GM12878 (cell line): ENCODE data around the gene CFAP157. TPM values are rescaled to one million over a fixed set of nuclear protein-coding genes. Genes with fewer than 3 reads are reported as not detected.

Source experiments
- ATAC-seq: fragments of 200-7000 bp; cut with Tn5 transposase; 3 replicates; pipeline ENCODE4 v1.9.1; 2020; ENCODE audit warnings: mild to moderate bottlenecking, moderate library complexity
- BruUV-seq: library from RNA; stranded (reverse); fragments of 400-500 nt; replicated peaks from 2 replicates; lab custom pipeline; 2021; lab: Mats Ljungman, UMichigan
- CTCF ChIA-PET: fragments of 300-600 bp; sonication (Branson Sonifier 250); formaldehyde crosslinking; extraction: SDS; loops from one replicate; lab custom pipeline; 2021; ENCODE audit warnings: inconsistent platforms; lab: Yijun Ruan, JAX
- POLR2A ChIA-PET: fragments of 350-600 bp; formaldehyde crosslinking; extraction: SDS; loops from one replicate; lab custom pipeline; 2021; ENCODE audit warnings: inconsistent platforms; lab: Charles Lee
- RAD21 ChIA-PET: fragments of 300-600 bp; sonication (Branson Sonifier 250); formaldehyde crosslinking; loops from one replicate; lab custom pipeline; 2023; ENCODE audit warnings: antibody characterized with exemption; ENCODE audit not compliant: unreplicated experiment; lab: Charles Lee
- SMC1A ChIA-PET: fragments of 300-600 bp; sonication (Branson Sonifier 250); formaldehyde crosslinking; loops from one replicate; lab custom pipeline; 2023; ENCODE audit not compliant: unreplicated experiment, uncharacterized antibody; lab: Charles Lee
- DNase-seq: peaks from one replicate; pipeline ENCODE4 v3.0.0-alpha.2; 2011; ENCODE audit warnings: low read depth, low spot score
- FAIRE-seq: peaks from 3 replicates; lab custom pipeline; 2011; peaks lifted over from hg19 to GRCh38; lab: Jason Lieb, UNC
- H2AFZ ChIP-seq: 2 replicates; pipeline ENCODE4 v1.6.0; 2011; ENCODE audit warnings: low read depth, low read length, control low read depth; ENCODE audit not compliant: control insufficient read depth
- H3K27ac ChIP-seq: 2 replicates; pipeline ENCODE4 v1.5.1; 2011; ENCODE audit warnings: control low read depth; ENCODE audit not compliant: control insufficient read depth, insufficient read depth
- H3K27me3 ChIP-seq, 2 experiments: replicated peaks in 1 of 2; 2 replicates each; pipeline versions ENCODE4 v1.6.0 to v1.6.1; 2011; ENCODE audit warnings: low read length in 1 of 2; ENCODE audit not compliant: control insufficient read depth in 2 of 2, insufficient read depth in 2 of 2
- H3K36me3 ChIP-seq, 2 experiments: 2 replicates each; pipeline ENCODE4 v1.5.1; 2011; ENCODE audit warnings: low read length in 1 of 2; ENCODE audit not compliant: control insufficient read depth in 2 of 2, insufficient read depth in 2 of 2
- H3K4me1 ChIP-seq: 2 replicates; pipeline ENCODE4 v1.6.1; 2011; ENCODE audit warnings: mild to moderate bottlenecking, low read length, moderate library complexity, mixed read lengths; ENCODE audit not compliant: control insufficient read depth, insufficient read depth
- H3K4me2 ChIP-seq: 2 replicates; pipeline ENCODE4 v1.6.0; 2011; ENCODE audit warnings: control low read depth; ENCODE audit not compliant: control insufficient read depth, insufficient read depth
- H3K4me3 ChIP-seq: fragments of 200-600 bp; sonication (generic); 2 replicates; pipeline ENCODE4 v1.5.1; 2016
- H3K79me2 ChIP-seq: 2 replicates; pipeline ENCODE4 v1.6.0; 2011; ENCODE audit warnings: low read length; ENCODE audit not compliant: control insufficient read depth, insufficient read depth
- H3K9ac ChIP-seq: 2 replicates; pipeline ENCODE4 v1.8.0; 2011; ENCODE audit warnings: low read length, control low read depth, mixed read lengths; ENCODE audit not compliant: control insufficient read depth, insufficient read depth
- H3K9me3 ChIP-seq: replicated peaks from 3 replicates; pipeline ENCODE4 v1.5.1; 2011; ENCODE audit warnings: mild to moderate bottlenecking, low read length; ENCODE audit not compliant: control insufficient read depth, insufficient read depth
- H4K20me1 ChIP-seq: 2 replicates; pipeline ENCODE4 v1.6.0; 2011; ENCODE audit not compliant: control insufficient read depth, insufficient read depth
- FOXM1 ChIP-seq: IDR thresholded peaks from 2 replicates; pipeline ENCODE4 v1.6.1; 2012; ENCODE audit warnings: low read depth, mild to moderate bottlenecking, inconsistent platforms, low read length, moderate library complexity
- GATAD2B ChIP-seq: fragments of 450-650 bp; conservative IDR thresholded peaks from 2 replicates; pipeline ENCODE4 v1.6.1; 2017; ENCODE audit warnings: low read depth, mild to moderate bottlenecking, moderate library complexity
- JUNB ChIP-seq: IDR thresholded peaks from 2 replicates; pipeline ENCODE4 v1.6.1; 2016; ENCODE audit warnings: antibody characterized with exemption, mild to moderate bottlenecking
- MYC ChIP-seq: IDR thresholded peaks from 2 replicates; pipeline ENCODE4 v1.6.1; 2011; ENCODE audit warnings: mild to moderate bottlenecking, low read length, moderate library complexity, inconsistent platforms; ENCODE audit not compliant: insufficient read depth, insufficient replicate concordance, insufficient read length, severe bottlenecking
- NFYB ChIP-seq: IDR thresholded peaks from 2 replicates; pipeline ENCODE4 v1.6.1; 2011; ENCODE audit warnings: low read depth, mild to moderate bottlenecking, low read length, improper control_type of control experiment, moderate library complexity; ENCODE audit not compliant: insufficient read depth
- NR2C1 ChIP-seq: fragments of 450-650 bp; IDR thresholded peaks from 2 replicates; pipeline ENCODE4 v1.6.1; 2017; ENCODE audit warnings: antibody characterized with exemption, mild to moderate bottlenecking, moderate library complexity
- RAD51 ChIP-seq: fragments of 450-650 bp; IDR thresholded peaks from 2 replicates; pipeline ENCODE4 v1.6.1; 2016; ENCODE audit warnings: moderate library complexity, mild to moderate bottlenecking, inconsistent platforms
- RELB ChIP-seq: fragments of 450-650 bp; IDR thresholded peaks from 2 replicates; pipeline ENCODE4 v1.6.1; 2017; ENCODE audit warnings: low read depth, mild to moderate bottlenecking, moderate library complexity
- SMAD1 ChIP-seq: fragments of 450-650 bp; IDR thresholded peaks from 2 replicates; pipeline ENCODE4 v1.6.1; 2018; ENCODE audit warnings: mild to moderate bottlenecking, low read depth; ENCODE audit not compliant: partially characterized antibody
- SMAD5 ChIP-seq: IDR thresholded peaks from 2 replicates; pipeline ENCODE4 v1.6.1; 2016; ENCODE audit warnings: antibody characterized with exemption, low read depth
- TBL1XR1 ChIP-seq: IDR thresholded peaks from 2 replicates; pipeline ENCODE4 v1.6.1; 2012; ENCODE audit warnings: low read depth, low read length, improper control_type of control experiment
- TCF12 ChIP-seq: IDR thresholded peaks from 2 replicates; pipeline ENCODE4 v1.6.1; 2011; ENCODE audit warnings: low read depth, mild to moderate bottlenecking, low read length
- ZBED1 ChIP-seq: IDR thresholded peaks from 2 replicates; pipeline ENCODE4 v1.6.1; 2016; ENCODE audit warnings: borderline replicate concordance
- ZNF217 ChIP-seq: fragments of 450-650 bp; IDR thresholded peaks from 2 replicates; pipeline ENCODE4 v1.6.1; 2017; ENCODE audit warnings: antibody characterized with exemption, mild to moderate bottlenecking
- ZNF592 ChIP-seq: fragments of 450-650 bp; IDR thresholded peaks from 2 replicates; pipeline ENCODE4 v1.6.1; 2017; ENCODE audit warnings: mild to moderate bottlenecking, moderate library complexity
- ZZZ3 ChIP-seq: IDR thresholded peaks from 2 replicates; pipeline ENCODE4 v1.6.1; 2011; ENCODE audit warnings: low read depth; ENCODE audit not compliant: control insufficient read depth, insufficient read length
- WGBS: methylation state at CpG from one replicate; pipeline ENCODE4 v1.1.6; 2016; ENCODE audit warnings: low lambda C conversion rate; ENCODE audit not compliant: insufficient replicate concordance, insufficient coverage; ENCODE audit errors: missing lambda C conversion rate; 5-methylcytosine and 5-hydroxymethylcytosine counted together
- in situ Hi-C: fragments of 300-500 bp; cut with MboI; formaldehyde crosslinking; loops from 9 replicates; pipeline ENCODE4 v1.14.3; 2018; ENCODE audit warnings: mixed read lengths
- intact Hi-C: fragments of 100-400 bp; cut with micrococcal nuclease; formaldehyde crosslinking; loops from one replicate; pipeline ENCODE4 v1.14.2; 2022; ENCODE audit not compliant: unreplicated experiment
- polyA plus RNA-seq, 11 experiments: library from polyadenylated mRNA; depleted of rRNA in 4 of 11; unstranded in 6 of 11; stranded (reverse) in 5 of 11; fragments of >200 nt; fragmentation: Nextera tagmentation in 4 of 11; fragmentation: Illumina TruSeq in 1 of 11; extraction: Ambion mirVana in 4 of 11; extraction: Trizol in 1 of 11; gene quantifications; 1 replicate in 1 of 11; 2 replicates in 10 of 11; pipeline versions ENCODE4 v1.2.1 to v1.2.3, GENCODE V29; 2011 to 2016; ENCODE audit warnings: inconsistent platforms in 2 of 11, missing spikeins in 2 of 11, low read depth in 1 of 11
- total RNA-seq, 4 experiments: library from RNA; depleted of rRNA in 3 of 4; stranded (reverse); fragments of >200 nt in 3 of 4; fragmentation: Illumina TruSeq in 1 of 4; extraction: Trizol in 1 of 4; gene quantifications; 2 replicates each; pipeline versions ENCODE4 v1.2.1 to v1.2.3, GENCODE V29; 2013 to 2021

The CFAP157 gene
- total and polyA plus RNA-seq, 10 of the 15 experiments (the other 5 are each of a cell fraction or from before 2014, with no cell fraction given) = 0.08 to 0.72 TPM; not detected in 8

- in situ Hi-C loops (no loop called here), intact Hi-C loops (no loop called here)
- ChIA-PET CTCF (no interaction called here), RAD21 (no interaction called here), POLR2A (no interaction called here), SMC1A (no interaction called here)
- ATAC-seq = no peak
- WGBS = 98% methylated on average over 26 of the region's 26 CpGs
- TF ChIP-seq MYC (no peak), ZZZ3 (no peak), ZNF217 (no peak), FOXM1 (no peak), ZNF592 (no peak), NFYB (no peak), SMAD1 (no peak), RAD51 (no peak), NR2C1 (no peak), TBL1XR1 (no peak), TCF12 (no peak), ZBED1 (no peak), GATAD2B (no peak), SMAD5 (no peak), JUNB (no peak), RELB (no peak)
- Histone ChIP-seq H3K4me1 (no peaks in the 10 kb centered on the region), H3K4me3 (no peak overlapping the region), H3K9me3 (no peaks in the 10 kb centered on the region), H3K9ac (no peak overlapping the region), H3K27me3 (no peaks in the 10 kb centered on the region), H4K20me1 (no peaks in the 10 kb centered on the region), H3K4me2 (no peak overlapping the region), H2AFZ (no peak overlapping the region), H3K79me2 (no peaks in the 10 kb centered on the region), H3K27ac (no peak overlapping the region), H3K36me3 (peaks cover 23 to 25% of the 10 kb centered on the region in 2 experiments)
- no peak for DNase-seq
- BruUV-seq = no TSS peak
- FAIRE-seq = no peak
Measured at GRCh38 chr9:127749090-127749787, 42.5 kb downstream of the CFAP157 start.
